SK-N-MC (cell line): Measurements from ENCODE around the gene INPP4B.

ENCODE experiments used
- DNase-seq: peaks from one replicate; pipeline ENCODE4 v3.0.0-alpha.2; 2011; ENCODE audit warnings: low read depth, low spot score
- H3K27ac ChIP-seq: fragments of 200-600 bp; sonication (generic); 2 replicates; pipeline ENCODE4 v1.5.1; 2016; ENCODE audit warnings: mixed run types
- H3K36me3 ChIP-seq: fragments of 200-600 bp; sonication (generic); 2 replicates; pipeline ENCODE4 v1.6.1; 2017; ENCODE audit warnings: antibody characterized with exemption, low read length, mixed read lengths; ENCODE audit not compliant: insufficient read depth
- H3K4me3 ChIP-seq: fragments of 200-600 bp; sonication (generic); 2 replicates; pipeline ENCODE4 v1.5.1; 2016
- H3K9ac ChIP-seq: fragments of 200-600 bp; sonication (generic); 2 replicates; pipeline ENCODE4 v1.8.0; 2017; ENCODE audit warnings: mixed run types, mixed read lengths; ENCODE audit not compliant: insufficient read length
- H3K9me3 ChIP-seq: fragments of 200-600 bp; sonication (generic); 2 replicates; pipeline ENCODE4 v1.6.1; 2017; ENCODE audit warnings: low read depth, mild to moderate bottlenecking, antibody characterized with exemption, low read length, moderate library complexity, mixed read lengths
- EZH2 ChIP-seq: fragments of 200-600 bp; sonication (generic); IDR thresholded peaks from one replicate; pipeline ENCODE4 v1.6.1; 2017; ENCODE audit warnings: antibody characterized with exemption
- FOXP2 ChIP-seq: optimal IDR thresholded peaks from 2 replicates; pipeline ENCODE3; 2011; ENCODE audit warnings: mild to moderate bottlenecking, moderate library complexity; ENCODE audit not compliant: insufficient read depth; ENCODE audit errors: extremely low read length, control extremely low read depth
- POLR2AphosphoS5 ChIP-seq: IDR thresholded peaks from 2 replicates; pipeline ENCODE4 v1.6.1; 2012; ENCODE audit warnings: mild to moderate bottlenecking, low read depth, low read length, borderline replicate concordance

Gene INPP4B

DNA sequence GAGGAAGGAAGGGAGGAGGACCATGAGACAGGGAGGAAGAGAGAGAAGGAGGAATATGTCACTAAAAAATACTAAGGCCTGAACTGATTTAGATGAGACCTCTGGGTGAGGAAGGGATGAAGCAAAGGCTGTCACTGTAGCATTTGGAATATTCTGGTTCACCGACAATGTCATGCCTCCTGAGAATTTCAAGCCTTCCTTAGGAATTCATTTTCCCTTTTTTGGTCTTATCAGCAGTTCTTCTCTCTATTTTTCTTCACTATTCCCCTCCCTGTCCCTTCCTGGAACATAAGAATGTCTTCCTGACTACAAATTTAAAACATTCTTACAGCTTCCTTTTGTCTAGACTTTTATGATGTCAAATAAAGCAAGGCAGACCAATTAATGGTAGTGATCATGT lies 527.8 kb downstream of the INPP4B start:
- no peak for DNase-seq
- TF ChIP-seq EZH2 (no peak), POLR2AphosphoS5 (no peak), FOXP2 (no peak)
- Histone ChIP-seq H3K27ac (no peak overlapping the region), H3K9ac (no peak overlapping the region), H3K4me3 (no peak overlapping the region), H3K36me3 (no peaks in the 10 kb centered on the region), H3K9me3 (no peaks in the 10 kb centered on the region)

DNA sequence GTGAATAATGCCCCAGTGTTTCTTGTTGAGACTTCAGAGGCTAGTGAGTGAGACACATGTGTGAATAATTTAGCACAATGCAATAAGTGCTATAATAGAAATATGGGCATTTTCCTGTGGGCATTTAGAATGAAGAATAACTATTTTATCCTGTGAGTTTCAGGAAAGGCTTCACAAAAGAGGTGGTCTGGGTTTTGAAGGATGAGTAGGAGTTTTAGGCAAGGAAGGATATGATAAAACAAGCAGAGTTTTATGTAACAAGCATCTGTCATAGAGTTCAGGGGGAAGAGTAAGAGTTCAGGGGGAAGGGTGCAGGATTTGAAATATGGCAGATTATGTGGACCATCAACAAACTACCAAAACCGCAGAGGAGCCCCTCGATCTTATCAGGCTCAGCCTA lies 529.2 kb downstream of the INPP4B start:
- H3K4me3 ChIP-seq: no peak overlapping the region
- H3K27ac ChIP-seq: no peak overlapping the region
- H3K9ac ChIP-seq: no peak overlapping the region
- TF ChIP-seq POLR2AphosphoS5 (no peak), EZH2 (no peak), FOXP2 (no peak)
- no peaks in the 10 kb centered on the region for H3K9me3 ChIP-seq
- H3K36me3 ChIP-seq: no peaks in the 10 kb centered on the region
- no peak for DNase-seq

DNA sequence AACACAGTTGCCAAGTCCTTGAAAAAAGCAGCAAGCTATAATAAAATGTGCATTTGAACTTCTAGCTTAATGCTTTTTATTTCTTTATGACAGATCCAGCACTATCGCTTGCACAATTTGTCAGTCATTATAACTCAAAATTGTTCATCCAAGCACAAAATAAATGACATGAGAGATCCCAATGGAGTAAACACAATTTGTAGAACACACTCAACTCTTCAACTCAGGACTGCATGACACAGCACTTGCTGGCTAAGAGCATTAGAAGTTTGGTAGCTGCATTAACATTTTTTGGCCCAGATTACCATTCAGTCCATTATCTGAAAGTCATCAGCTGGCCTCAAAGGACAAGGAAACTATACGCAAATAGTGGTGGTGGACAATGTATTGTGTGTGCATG lies 530.1 kb downstream of the INPP4B start:
- no peak overlapping the region for H3K4me3 ChIP-seq
- no peaks in the 10 kb centered on the region for H3K9me3 ChIP-seq
- TF ChIP-seq FOXP2: no peak
- TF ChIP-seq POLR2AphosphoS5: no peak
- no peak for TF ChIP-seq EZH2
- no peak for DNase-seq
- no peaks in the 10 kb centered on the region for H3K36me3 ChIP-seq
- H3K27ac ChIP-seq: no peak overlapping the region
- H3K9ac ChIP-seq: no peak overlapping the region

DNA sequence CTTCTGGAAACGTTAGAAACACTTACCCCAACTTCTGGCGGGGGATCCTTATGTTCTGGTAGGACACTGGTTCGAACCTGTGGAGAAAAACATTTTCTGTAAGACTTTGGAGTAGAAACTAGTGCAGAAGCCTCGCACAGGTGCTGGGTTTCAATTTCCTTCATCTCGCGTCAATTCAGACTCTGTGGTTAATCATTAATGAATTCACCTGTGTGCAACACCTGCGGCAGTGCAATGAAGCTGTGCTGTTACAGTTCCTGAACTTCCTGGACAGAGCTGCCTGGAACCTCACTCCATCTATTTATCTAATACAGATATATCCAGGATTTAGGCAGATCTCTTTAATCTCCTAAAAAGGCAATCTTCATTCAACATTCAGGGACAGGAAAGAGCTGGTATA lies 531.4 kb downstream of the INPP4B start:
- H3K36me3 ChIP-seq: no peaks in the 10 kb centered on the region
- H3K4me3 ChIP-seq: no peak overlapping the region
- no peak for TF ChIP-seq POLR2AphosphoS5
- TF ChIP-seq EZH2: no peak
- no peak for TF ChIP-seq FOXP2
- DNase-seq: no peak
- H3K9me3 ChIP-seq: no peaks in the 10 kb centered on the region
- H3K9ac ChIP-seq: no peak overlapping the region
- no peak overlapping the region for H3K27ac ChIP-seq

DNA sequence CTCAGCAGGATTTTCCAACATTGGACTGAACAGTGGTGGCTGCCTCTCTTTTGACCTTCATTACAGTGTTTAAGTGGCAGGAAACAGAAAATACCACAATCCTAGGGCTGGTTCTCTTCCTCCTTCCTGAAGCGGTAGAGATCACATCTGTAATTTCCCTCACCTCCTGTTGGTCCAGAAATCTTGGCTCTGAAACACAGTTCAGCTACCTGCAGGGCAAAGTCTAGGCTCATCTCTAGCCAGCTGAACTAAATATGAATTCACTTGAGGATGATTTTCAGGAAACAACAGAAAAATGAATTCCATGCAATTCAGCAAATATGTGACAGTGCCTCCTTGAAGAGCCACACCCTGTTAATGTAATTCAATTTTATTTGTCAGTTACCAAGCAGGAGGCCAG lies 531.9 kb downstream of the INPP4B start:
- no peak overlapping the region for H3K27ac ChIP-seq
- no peak overlapping the region for H3K9ac ChIP-seq
- no peak overlapping the region for H3K4me3 ChIP-seq
- H3K36me3 ChIP-seq: no peaks in the 10 kb centered on the region
- TF ChIP-seq FOXP2 (no peak), EZH2 (no peak), POLR2AphosphoS5 (no peak)
- H3K9me3 ChIP-seq: no peaks in the 10 kb centered on the region
- no peak for DNase-seq

DNA sequence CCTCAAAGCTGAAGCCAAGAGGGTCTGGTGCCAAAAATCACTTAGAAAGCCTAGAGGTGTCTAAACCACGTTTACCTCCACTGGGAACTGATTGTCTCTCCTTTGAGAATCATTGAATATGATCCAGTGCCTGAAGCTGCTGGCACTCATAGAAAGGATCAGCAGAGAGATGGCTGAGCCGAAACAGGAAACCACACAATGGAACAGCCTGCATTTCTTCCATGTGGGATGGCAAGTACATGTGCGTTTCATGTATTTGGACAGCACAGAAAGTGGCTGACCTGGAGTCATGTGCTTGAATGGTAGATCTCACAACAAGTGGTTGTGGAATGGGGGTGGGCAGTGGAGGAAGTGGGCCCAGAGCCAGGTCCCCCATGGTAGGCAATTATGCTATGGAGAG lies 533.7 kb downstream of the INPP4B start:
- no peak for DNase-seq
- no peak overlapping the region for H3K9ac ChIP-seq
- TF ChIP-seq EZH2 (no peak), FOXP2 (no peak), POLR2AphosphoS5 (no peak)
- no peaks in the 10 kb centered on the region for H3K9me3 ChIP-seq
- no peak overlapping the region for H3K4me3 ChIP-seq
- no peaks in the 10 kb centered on the region for H3K36me3 ChIP-seq
- no peak overlapping the region for H3K27ac ChIP-seq

DNA sequence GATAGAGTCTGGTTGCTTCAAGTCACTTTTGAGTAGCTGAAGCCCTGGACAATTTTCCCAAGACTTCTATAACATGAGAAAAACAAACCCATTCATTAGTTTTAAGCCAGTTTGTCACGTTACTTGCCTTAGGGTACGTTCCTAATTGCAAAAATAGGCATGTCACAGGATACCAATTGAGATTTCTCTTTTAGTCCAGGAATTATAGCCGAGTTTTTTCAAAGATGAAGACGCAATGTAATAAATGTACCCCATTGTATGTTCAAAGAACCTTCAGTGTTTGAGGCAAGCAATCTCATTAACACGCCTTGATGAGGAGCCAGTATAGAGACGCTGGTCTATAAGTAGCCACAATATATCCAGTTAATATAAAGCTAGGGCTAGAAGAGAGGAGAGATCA lies 534.2 kb downstream of the INPP4B start:
- Histone ChIP-seq H3K9ac (no peak overlapping the region), H3K27ac (no peak overlapping the region), H3K4me3 (no peak overlapping the region), H3K36me3 (no peaks in the 10 kb centered on the region), H3K9me3 (no peaks in the 10 kb centered on the region)
- TF ChIP-seq POLR2AphosphoS5 (no peak), FOXP2 (no peak), EZH2 (no peak)
- no peak for DNase-seq

DNA sequence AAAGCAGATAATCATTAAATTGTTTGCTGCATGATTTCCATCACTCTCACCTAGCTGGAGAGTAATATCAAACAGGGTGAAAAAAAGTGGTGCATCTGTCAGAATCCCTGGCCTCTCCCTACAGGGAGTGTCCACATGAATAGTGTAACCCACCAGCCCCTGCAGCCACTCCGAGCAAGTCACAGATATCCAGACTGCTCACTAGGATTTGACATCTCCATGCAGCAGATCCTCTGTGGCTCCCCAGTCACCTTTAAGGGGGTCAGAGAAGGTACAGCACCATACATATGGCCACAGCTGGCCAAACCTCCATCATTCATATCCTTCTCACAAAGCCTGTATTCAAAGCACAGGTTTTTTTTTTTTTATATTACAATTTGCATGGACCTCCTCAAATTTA lies 536.3 kb downstream of the INPP4B start:
- no peaks in the 10 kb centered on the region for H3K36me3 ChIP-seq
- H3K9me3 ChIP-seq: no peaks in the 10 kb centered on the region
- TF ChIP-seq POLR2AphosphoS5 (no peak), EZH2 (no peak), FOXP2 (no peak)
- no peak overlapping the region for H3K4me3 ChIP-seq
- DNase-seq: no peak
- H3K9ac ChIP-seq: no peak overlapping the region
- H3K27ac ChIP-seq: no peak overlapping the region

DNA sequence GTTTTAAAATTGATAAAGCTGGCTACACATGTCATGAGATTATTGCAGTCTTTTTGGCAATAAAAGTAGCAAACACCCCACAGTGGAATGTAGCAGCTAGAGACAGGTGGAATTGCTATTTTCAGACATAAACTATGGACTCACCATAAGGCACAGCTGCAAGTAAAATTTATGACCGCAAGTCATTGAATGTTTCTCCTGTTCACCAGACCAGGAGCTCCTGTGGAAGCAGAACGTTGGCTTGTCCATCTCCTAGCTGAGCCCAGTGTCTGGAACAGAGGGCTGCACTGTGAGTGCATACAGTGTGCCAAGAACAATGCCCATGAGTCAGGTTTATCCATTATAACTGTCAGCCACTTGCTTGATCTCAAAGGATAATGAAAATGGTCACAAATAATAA lies 538.2 kb downstream of the INPP4B start:
- no peak for TF ChIP-seq POLR2AphosphoS5
- no peak for TF ChIP-seq FOXP2
- TF ChIP-seq EZH2: no peak
- H3K27ac ChIP-seq: no peak overlapping the region
- no peak for DNase-seq
- H3K9ac ChIP-seq: no peak overlapping the region
- H3K9me3 ChIP-seq: no peaks in the 10 kb centered on the region
- H3K4me3 ChIP-seq: no peak overlapping the region
- no peaks in the 10 kb centered on the region for H3K36me3 ChIP-seq

DNA sequence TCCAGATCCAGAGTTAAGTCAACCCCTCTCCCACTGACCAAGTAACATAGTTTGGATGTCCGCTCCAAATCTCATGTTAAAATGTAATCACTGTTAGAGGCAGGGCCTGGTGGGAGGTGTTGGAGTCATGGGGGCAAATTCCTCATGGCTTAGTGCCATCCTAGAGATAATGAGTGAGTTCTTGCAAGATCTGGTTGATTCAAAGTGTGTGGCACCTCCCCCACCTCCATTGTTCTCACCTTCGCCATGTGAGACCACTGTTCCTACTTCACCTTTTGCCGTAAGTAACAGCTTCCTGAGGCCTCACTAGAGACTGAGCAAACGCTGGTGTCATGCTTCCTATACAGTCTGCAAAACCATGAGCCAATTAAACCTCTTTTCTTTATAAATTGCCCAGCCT lies 548.8 kb downstream of the INPP4B start:
- no peaks in the 10 kb centered on the region for H3K9me3 ChIP-seq
- no peak overlapping the region for H3K9ac ChIP-seq
- H3K27ac ChIP-seq: no peak overlapping the region
- no peaks in the 10 kb centered on the region for H3K36me3 ChIP-seq
- DNase-seq: no peak
- H3K4me3 ChIP-seq: no peak overlapping the region
- TF ChIP-seq FOXP2 (no peak), POLR2AphosphoS5 (no peak), EZH2 (no peak)
